Epithelial cell of proximal tubule (primary cell): ENCODE results near the gene HCCS. TPM values are rescaled to one million over a fixed set of nuclear protein-coding genes. Genes with fewer than 3 reads are reported as not detected.

Experiments used
- DNase-seq: peaks from one replicate; pipeline ENCODE4 v3.0.0-alpha.2; 2011; ENCODE audit warnings: low read depth
- H3K4me3 ChIP-seq: 2 replicates; pipeline ENCODE4 v1.5.1; 2011; ENCODE audit warnings: low read depth, mild to moderate bottlenecking, low read length
- CTCF ChIP-seq: conservative IDR thresholded peaks from 2 replicates; pipeline ENCODE4 v1.5.1; 2012; ENCODE audit warnings: low read depth, mild to moderate bottlenecking, low read length
- total RNA-seq: library from RNA; depleted of rRNA; stranded (reverse); fragments of >200 nt; gene quantifications from 2 replicates; pipeline ENCODE4 v1.2.3, GENCODE V29; 2015

Gene HCCS
- total RNA-seq, 1 donor from 2014 or later = 24.4 TPM

- no peak for TF ChIP-seq CTCF
- no peak for DNase-seq
- no peak overlapping the region for H3K4me3 ChIP-seq
Measured at GRCh38 chrX:11081511-11081910, 29.6 kb upstream of the HCCS start.

- no peak for TF ChIP-seq CTCF
- H3K4me3 ChIP-seq = no peak overlapping the region
- DNase-seq = no peak
Measured at GRCh38 chrX:11085305-11085704, 25.8 kb upstream of the HCCS start.

- TF ChIP-seq CTCF = no peak
- no peak overlapping the region for H3K4me3 ChIP-seq
- DNase-seq = no peak
Measured at GRCh38 chrX:11089802-11090201, 21.3 kb upstream of the HCCS start.

- no peak for DNase-seq
- no peak overlapping the region for H3K4me3 ChIP-seq
- TF ChIP-seq CTCF = no peak
Measured at GRCh38 chrX:11097933-11098332, 13.2 kb upstream of the HCCS start.

GRCh38 chrX:11099465-11099864, 11.7 kb upstream of the HCCS start:
- DNase-seq = no peak
- no peak overlapping the region for H3K4me3 ChIP-seq
- TF ChIP-seq CTCF = no peak

- no peak overlapping the region for H3K4me3 ChIP-seq
- TF ChIP-seq CTCF = peak; percentile 56
- DNase-seq = peak; percentile 44
Measured at GRCh38 chrX:11100281-11101035, 10.7 kb upstream of the HCCS start.

- no peak overlapping the region for H3K4me3 ChIP-seq
- DNase-seq = no peak
- TF ChIP-seq CTCF = no peak
Measured at GRCh38 chrX:11103006-11103405, 8.1 kb upstream of the HCCS start.
